Heart left ventricle (tissue), 16 donors: Measurements from ENCODE around the gene LYSET. TPM values are rescaled to one million over a fixed set of nuclear protein-coding genes. Genes with fewer than 3 reads are reported as not detected.

ENCODE experiments used
- ATAC-seq, 4 donors: fragments of 200-7000 bp; cut with Tn5 transposase; one replicate each; pipeline ENCODE4 v1.9.1; 2020 to 2022; ENCODE audit warnings: moderate library complexity in 4 of 4, mild to moderate bottlenecking in 3 of 4, moderate number of reproducible peaks in 1 of 4
- DNase-seq, 5 donors: peaks; one replicate each; pipeline ENCODE4 v3.0.0-alpha.2; 2020
- H3K27ac ChIP-seq, 12 donors: fragments of 200-600 bp; sonication (generic) in 4 of 12; one replicate each; pipeline versions ENCODE4 v1.5.0 to v1.8.0; 2016 to 2022; ENCODE audit warnings: mild to moderate bottlenecking in 2 of 12
- H3K27me3 ChIP-seq, 9 donors: fragments of 200-600 bp; sonication (generic) in 2 of 9; one replicate each; pipeline versions ENCODE4 v1.5.1 to v1.8.0; 2016 to 2022; ENCODE audit warnings: mild to moderate bottlenecking in 3 of 9
- H3K36me3 ChIP-seq, 9 donors: fragments of 200-600 bp; sonication (generic) in 2 of 9; one replicate each; pipeline versions ENCODE4 v1.5.0 to v1.8.0; 2018 to 2022; ENCODE audit warnings: mild to moderate bottlenecking in 2 of 9
- H3K4me1 ChIP-seq, 12 donors: fragments of 200-600 bp; sonication (generic) in 4 of 12; one replicate each; pipeline versions ENCODE4 v1.5.0 to v1.8.0; 2016 to 2022; ENCODE audit warnings: mild to moderate bottlenecking in 3 of 12
- H3K4me3 ChIP-seq, 12 donors: fragments of 200-600 bp; sonication (generic) in 4 of 12; one replicate each; pipeline versions ENCODE4 v1.5.0 to v1.8.0; 2017 to 2022; ENCODE audit warnings: mild to moderate bottlenecking in 9 of 12, moderate library complexity in 4 of 12
- H3K9me3 ChIP-seq, 12 donors: fragments of 200-600 bp; sonication (generic) in 4 of 12; one replicate each; pipeline versions ENCODE4 v1.5.0 to v1.8.0; 2016 to 2022; ENCODE audit warnings: mild to moderate bottlenecking in 1 of 12
- CTCF ChIP-seq, 12 donors: fragments of 200-600 bp; sonication (generic) in 4 of 12; IDR thresholded peaks; one replicate each; pipeline versions ENCODE4 v1.5.0 to v1.8.0; 2018 to 2022; ENCODE audit warnings: antibody characterized with exemption in 12 of 12, mild to moderate bottlenecking in 5 of 12
- POLR2A ChIP-seq, 2 donors: fragments of 450-650 bp; IDR thresholded peaks; one replicate each; pipeline ENCODE4 v1.6.1; 2017; ENCODE audit warnings: antibody characterized with exemption in 2 of 2, mild to moderate bottlenecking in 2 of 2, moderate library complexity in 2 of 2
- WGBS, 4 donors: extraction: QIAGEN DNeasy Blood & Tissue Kit in 2 of 4; methylation state at CpG; one replicate each; pipeline versions ENCODE4 v1.1.5 to v1.1.7; 2013 to 2018; 5-methylcytosine and 5-hydroxymethylcytosine counted together
- intact Hi-C, 10 donors: fragments of 100-400 bp; cut with DNase I; formaldehyde crosslinking; loops; one replicate each; pipeline versions ENCODE4 v1.11.1 to v1.14.2; 2022
- polyA plus RNA-seq, 2 donors: library from polyadenylated mRNA; stranded (reverse); fragments of 200-250 nt; gene quantifications; one replicate each; pipeline ENCODE4 v1.2.3, GENCODE V29; 2013
- total RNA-seq, 9 donors: library from RNA; depleted of rRNA in 2 of 9; stranded (reverse); fragments of >200 nt in 2 of 9; fragmentation: NEBNext Ultra II Directional in 3 of 9; extraction: Animal tissue kit (Norgen Biotek cat#: 25700) in 3 of 9; gene quantifications; one replicate each; pipeline versions ENCODE4 v1.1.0 to v1.2.4, GENCODE V29; 2016 to 2023
- donor health status: ischemic (EF 13 %, LVEDD 7.1; RV severe dilation, severe dysfunction).
- donor health status: healthy with polysubstance abuse.
- donor health status: DM: no; HTN: yes; CAD: no.
- donor health status: DM: no; HTN: no; CAD: no.
- donor health status: ischemic (EF 25% LVEDD 6.9; RV normal size, moderate dysfunction).
- donor health status: ischemic (EF 25% LVEDD 5.7; RV mildly dilated, moderate dysfunction).
- donor health status: healthy.
- donor health status: DM: yes; HTN: yes; CAD: no.
- donor health status: ischemic (EF 35%, LVEDD 5.7; RV mildly dilated, moderate dysfunction).
- donor health status: nonischemic (EF 11% LVEDD 7.7; RV severe dilation, severe dysfunction).
- donor health status: DM: yes; HTN: yes; CAD: no.
- donor health status: PGD.
- donor health status: ischemic (EF 29% LVEDD 5.4; RV normal size, mild dysfunction).
- donor health status: nonischemic (EF 23%, LVEDD 6.1; RV moderate dilation, normal function).

Gene LYSET
- total and polyA plus RNA-seq, 11 donors: 8.8 to 29.3 (median 22.8) TPM

DNA sequence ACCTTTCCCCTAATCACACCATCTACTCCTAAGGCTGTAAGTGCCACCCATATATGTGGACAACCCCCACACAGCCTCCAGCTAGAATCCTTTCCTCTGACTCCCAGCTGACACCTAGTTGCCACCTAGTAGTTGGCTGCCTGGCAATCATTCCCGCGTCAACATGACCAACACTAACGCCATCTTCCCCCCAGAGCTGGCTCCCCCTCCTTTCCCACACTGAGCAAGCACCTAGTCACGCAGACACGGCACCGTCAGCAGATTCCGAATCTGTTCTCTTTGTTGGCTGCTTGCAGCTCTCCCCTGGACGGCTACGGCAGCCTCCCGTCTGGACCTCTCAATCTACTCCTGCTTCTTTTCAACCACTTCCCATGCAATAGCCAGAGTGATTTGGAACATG is 49.7 kb downstream of the LYSET start:
- peaks cover 0 to 4% (median 1%) of the 10 kb centered on the region in 9 donors for H3K36me3 ChIP-seq
- peaks cover 0 to 9% (median 0%) of the 10 kb centered on the region in 9 donors for H3K27me3 ChIP-seq
- ATAC-seq (peak in 1 of 4 donors; percentile 47), DNase-seq (no peak)
- no peak overlapping the region for H3K4me3 ChIP-seq
- no peak for TF ChIP-seq POLR2A (IDR thresholded peaks at IDR 0.05)
- TF ChIP-seq CTCF (IDR thresholded peaks at IDR 0.05): no peak
- peaks cover 0 to 6% (median 0%) of the 10 kb centered on the region in 12 donors for H3K4me1 ChIP-seq
- no peak overlapping the region for H3K27ac ChIP-seq
- no peaks in the 10 kb centered on the region for H3K9me3 ChIP-seq
- 41 to 55% (median 47%) methylated on average over 10 of the region's 10 CpGs for WGBS, 4 donors
- intact Hi-C loops: loop anchor here in 4 of 10 donors (10.0 kb wide), 2 partner anchors 380 to 390 kb away; no protein-coding TSS in a partner anchor

Other genes starting within 250 kb of the LYSET start
- 100 to 1,000 TPM in 3 of 9 donors, 10 to 100 TPM in 6; 71.7 to 152 (median 91.0) TPM for gene ITPK1, start 69.4 kb upstream of the LYSET start, total RNA-seq
- gene ITPK1, start 69.4 kb upstream of the LYSET start, polyA plus RNA-seq: 100 to 1,000 TPM in 1 of 2 donors, 10 to 100 TPM in 1; 44.5 to 158 TPM
- 10 to 100 TPM; 45.7 to 87.0 (median 56.8) TPM for gene MOAP1, start 420 bp upstream of the LYSET start, total RNA-seq
- 10 to 100 TPM; 26.6 to 36.7 TPM for gene MOAP1, start 420 bp upstream of the LYSET start, polyA plus RNA-seq
- 10 to 100 TPM; 10.3 to 25.5 (median 14.8) TPM for gene GON7, start 21.7 kb downstream of the LYSET start, total RNA-seq
- gene GON7, start 21.7 kb downstream of the LYSET start, polyA plus RNA-seq: 10 to 100 TPM; 22.3 to 27.4 TPM
- gene UBR7, start 21.9 kb downstream of the LYSET start, total RNA-seq: 10 to 100 TPM; 19.6 to 27.1 (median 23.3) TPM
- gene UBR7, start 21.9 kb downstream of the LYSET start, polyA plus RNA-seq: 10 to 100 TPM in 1 of 2 donors, 1 to 10 TPM in 1; 9.4 to 39.6 TPM
- 10 to 100 TPM; 10.6 to 34.0 (median 20.8) TPM for gene BTBD7, start 147.7 kb downstream of the LYSET start, total RNA-seq
- 1 to 10 TPM; 7.2 to 8.7 TPM for gene BTBD7, start 147.7 kb downstream of the LYSET start, polyA plus RNA-seq
- 1 to 10 TPM in 3 of 9 donors, under 1 TPM in 3, not detected in 3; 0.60 to 2.0 (median 0.89) TPM for gene COX8C, start 161.9 kb downstream of the LYSET start, total RNA-seq
- gene COX8C, start 161.9 kb downstream of the LYSET start, polyA plus RNA-seq: not detected
- gene UNC79, start 245.6 kb downstream of the LYSET start, total RNA-seq: under 1 TPM; 0.26 to 0.58 (median 0.44) TPM
- gene UNC79, start 245.6 kb downstream of the LYSET start, polyA plus RNA-seq: under 1 TPM; 0.04 to 0.15 TPM